NCI-H1417 treated with DMSO at 0.1 percent for 48 hours (cell line): ENCODE measurements around the gene RPL41.

Experiments used
- DNase-seq: peaks from one replicate; lab custom pipeline; 2025; lab: John Stamatoyannopoulos, UW

RPL41 gene

GRCh38 chr12:56127888-56128669, 11.6 kb downstream of the RPL41 start, which contains the start of gene ESYT1:
TSS of gene ESYT1 (plus strand) at chr12:56128267. CDS start at chr12:56128320, 53 bp downstream.
- peak; percentile 97 for DNase-seq

GRCh38 chr12:56128670-56129205, 12.3 kb downstream of the RPL41 start:
- no peak for DNase-seq

- DNase-seq = no peak
Measured at GRCh38 chr12:56129206-56129941, 12.9 kb downstream of the RPL41 start.

- DNase-seq = no peak
Measured at GRCh38 chr12:56129942-56130495, 13.6 kb downstream of the RPL41 start.

GRCh38 chr12:56130876-56131275, 14.4 kb downstream of the RPL41 start:
- no peak for DNase-seq

GRCh38 chr12:56134897-56135296, 18.5 kb downstream of the RPL41 start:
- DNase-seq = no peak

GRCh38 chr12:56137853-56138571, 21.6 kb downstream of the RPL41 start:
- DNase-seq = no peak

GRCh38 chr12:56141946-56142784, 25.7 kb downstream of the RPL41 start:
- DNase-seq = no peak

- no peak for DNase-seq
Measured at GRCh38 chr12:56143217-56143616, 26.8 kb downstream of the RPL41 start.

GRCh38 chr12:56143870-56144269, 27.4 kb downstream of the RPL41 start:
- DNase-seq = no peak

- DNase-seq = no peak
Measured at GRCh38 chr12:56145217-56145616, 28.8 kb downstream of the RPL41 start.

GRCh38 chr12:56146492-56147460, 30.3 kb downstream of the RPL41 start:
- no peak for DNase-seq

GRCh38 chr12:56150563-56150962, 34.1 kb downstream of the RPL41 start:
- no peak for DNase-seq

- no peak for DNase-seq
Measured at GRCh38 chr12:56151672-56152131, 35.3 kb downstream of the RPL41 start.

GRCh38 chr12:56152132-56152755, 35.8 kb downstream of the RPL41 start, which contains the start of gene MYL6B:
TSS of gene MYL6B (plus strand) at chr12:56152587. CDS start at chr12:56153919, 1,332 bp downstream.
- DNase-seq = peak; percentile 65

GRCh38 chr12:56152756-56153677, 36.6 kb downstream of the RPL41 start:
- DNase-seq = no peak

- no peak for DNase-seq
Measured at GRCh38 chr12:56153678-56154065, 37.2 kb downstream of the RPL41 start.

GRCh38 chr12:56154246-56154771, 37.9 kb downstream of the RPL41 start:
- no peak for DNase-seq
